Erythroblast (primary cell): ENCODE measurements around the gene LIN9.

Experiments
- GATA1 ChIP-seq: IDR thresholded peaks from 2 replicates; pipeline ENCODE4 v1.6.1; 2011; ENCODE audit warnings: low read depth, mild to moderate bottlenecking, control low read depth, low read length, moderate library complexity
- POLR2A ChIP-seq: IDR thresholded peaks from 2 replicates; pipeline ENCODE4 v1.6.1; 2011; ENCODE audit warnings: mild to moderate bottlenecking, low read length

DNA sequence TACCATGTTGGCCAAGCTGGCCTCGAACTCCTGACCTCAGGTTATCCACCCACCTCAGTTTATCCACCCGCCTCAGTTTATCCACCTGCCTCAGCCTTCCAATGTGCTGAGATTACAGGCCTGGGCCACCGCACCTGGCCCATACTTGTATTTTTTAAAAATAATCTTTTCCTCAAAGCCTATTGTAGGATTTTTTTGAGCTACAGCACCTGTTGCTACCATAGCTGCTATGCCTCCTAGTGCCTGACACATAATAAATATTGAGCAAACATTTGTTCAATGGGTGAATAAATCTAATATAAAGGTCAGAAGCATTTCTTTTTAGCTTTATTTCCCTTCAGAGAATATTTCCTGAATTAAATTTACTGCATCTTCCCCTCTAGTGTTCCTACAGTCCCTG lies 106.7 kb downstream of the LIN9 start:
- TF ChIP-seq POLR2A = no peak
- no peak for TF ChIP-seq GATA1
